OCI-LY7 (cell line): Measurements from ENCODE around the gene XPO1.

Experiments
- CTCF ChIP-seq: fragments of 200-600 bp; sonication (generic); conservative IDR thresholded peaks from 2 replicates; pipeline ENCODE4 v1.5.1; 2014; ENCODE audit warnings: mild to moderate bottlenecking, antibody characterized with exemption, low read length, moderate library complexity, mixed read lengths
- EZH2phosphoT487 ChIP-seq: fragments of 200-600 bp; sonication (generic); IDR thresholded peaks from 2 replicates; pipeline ENCODE4 v1.6.1; 2018; ENCODE audit warnings: low read depth, borderline replicate concordance, mild to moderate bottlenecking, mixed run types, antibody characterized with exemption, low read length, moderate library complexity, mixed read lengths

GRCh38 chr2:61537277-61537949 is 743 bp downstream of the XPO1 start:
- TF ChIP-seq CTCF (no peak), EZH2phosphoT487 (no peak)
